Naive B cell (primary cell): ENCODE results near the gene PITX1. TPM values are rescaled to one million over a fixed set of nuclear protein-coding genes. Genes with fewer than 3 reads are reported as not detected.
"Not testable (repeated sequence)": the region's sequence is repeated elsewhere in the genome, so short reads cannot be mapped to it uniquely, and the experiment has no call there.

Experiments
- ATAC-seq, 2 donors: fragments of 150-1000 bp; cut with Tn5 transposase; 2 replicates each; pipeline ENCODE4 v1.10.0; 2021; ENCODE audit warnings: low read depth in 2 of 2, mild to moderate bottlenecking in 2 of 2, moderate library complexity in 2 of 2
- DNase-seq: peaks from one replicate; pipeline ENCODE4 v3.0.0; 2022
- H3K27ac Mint-ChIP-seq, 6 donors: one replicate each; pipeline ENCODE4 v1.8.0; 2020 to 2022; ENCODE audit warnings: mild to moderate bottlenecking in 6 of 6, mixed read lengths in 6 of 6, moderate library complexity in 5 of 6, inconsistent platforms in 2 of 6
- H3K27me3 Mint-ChIP-seq, 3 donors: one replicate each; pipeline ENCODE4 v1.8.0; 2021 to 2022; ENCODE audit warnings: mixed read lengths in 3 of 3, mild to moderate bottlenecking in 1 of 3
- H3K36me3 Mint-ChIP-seq, 2 donors: one replicate each; pipeline ENCODE4 v1.8.0; 2020 to 2022; ENCODE audit warnings: mixed read lengths in 2 of 2, inconsistent platforms in 1 of 2, mild to moderate bottlenecking in 1 of 2
- H3K4me1 Mint-ChIP-seq, 3 donors: one replicate each; pipeline ENCODE4 v1.8.0; 2020 to 2022; ENCODE audit warnings: mixed read lengths in 3 of 3, inconsistent platforms in 1 of 3, mild to moderate bottlenecking in 1 of 3, moderate library complexity in 1 of 3
- H3K4me3 Mint-ChIP-seq, 8 donors: one replicate each; pipeline ENCODE4 v1.8.0; 2020 to 2022; ENCODE audit warnings: mild to moderate bottlenecking in 8 of 8, mixed read lengths in 8 of 8, moderate library complexity in 8 of 8, inconsistent platforms in 2 of 8
- H3K9me3 Mint-ChIP-seq, 7 donors: one replicate each; pipeline ENCODE4 v1.8.0; 2020 to 2022; ENCODE audit warnings: mixed read lengths in 7 of 7, mild to moderate bottlenecking in 5 of 7, inconsistent platforms in 2 of 7, moderate library complexity in 1 of 7
- polyA plus RNA-seq, 6 donors: library from polyadenylated mRNA; unstranded; fragments of 300-500 nt; fragmentation: Illumina TruSeq; gene quantifications; one replicate each; pipeline ENCODE4 v1.2.3, GENCODE V29; 2021; ENCODE audit warnings: low read depth in 6 of 6

The PITX1 gene
- polyA plus RNA-seq = not detected

- H3K4me3 Mint-ChIP-seq = peak within 1 kb of the TSS; percentile 74 to 92 (median 88)
- H3K9me3 Mint-ChIP-seq = peaks cover 0 to 12% (median 7%) of the 10 kb centered on the region in 7 donors
- ATAC-seq = peak; percentile 28 to 29
- no peak for DNase-seq
- H3K36me3 Mint-ChIP-seq = peaks cover 0 to 28% of the 10 kb centered on the region in 2 donors
- H3K27ac Mint-ChIP-seq = peak within 1 kb of the TSS in 4 of 6 donors; percentile 22 to 95 (median 63)
- peaks cover 42 to 57% (median 52%) of the 10 kb centered on the region in 3 donors for H3K4me1 Mint-ChIP-seq
- H3K27me3 Mint-ChIP-seq = peaks cover 74 to 92% (median 82%) of the 10 kb centered on the region in 3 donors
These were observed at the start of gene PITX1 for GRCh38 chr5:135033901-135034235. PITX1 (minus strand) TSS chr5:135034228; CDS start chr5:135033881, 347 bp downstream.

- not testable (repeated sequence) for H3K27ac Mint-ChIP-seq, ATAC-seq, DNase-seq, H3K4me3 Mint-ChIP-seq, H3K4me1 Mint-ChIP-seq
- Mint-ChIP-seq H3K36me3 (peaks cover 0 to 26% of the 10 kb centered on the region in 2 donors), H3K9me3 (peaks cover 12 to 32% (median 25%) of the 10 kb centered on the region in 7 donors), H3K27me3 (peaks cover 43 to 68% (median 43%) of the 10 kb centered on the region in 3 donors)
These were observed 49.3 kb upstream of the PITX1 start for GRCh38 chr5:135083334-135083733.

GRCh38 chr5:135081240-135081639 lies 47.2 kb upstream of the PITX1 start:
- Mint-ChIP-seq H3K27me3 (peaks cover 23 to 52% (median 34%) of the 10 kb centered on the region in 3 donors), H3K36me3 (peaks cover 0 to 18% of the 10 kb centered on the region in 2 donors), H3K4me3 (no peak overlapping the region), H3K4me1 (no peaks in the 10 kb centered on the region), H3K27ac (no peak overlapping the region), H3K9me3 (peaks cover 12 to 32% (median 25%) of the 10 kb centered on the region in 7 donors)
- no peak for DNase-seq
- ATAC-seq = no peak

- H3K27ac Mint-ChIP-seq = peak overlapping the region in 1 of 6 donors; percentile 39
- no peak for DNase-seq
- peaks cover 17 to 56% (median 34%) of the 10 kb centered on the region in 3 donors for H3K27me3 Mint-ChIP-seq
- H3K9me3 Mint-ChIP-seq = peaks cover 12 to 32% (median 25%) of the 10 kb centered on the region in 7 donors
- peaks cover 0 to 15% of the 10 kb centered on the region in 2 donors for H3K36me3 Mint-ChIP-seq
- H3K4me3 Mint-ChIP-seq = no peak overlapping the region
- ATAC-seq = no peak
- no peaks in the 10 kb centered on the region for H3K4me1 Mint-ChIP-seq
These were observed 45.7 kb upstream of the PITX1 start for GRCh38 chr5:135079760-135080159.

- H3K9me3 Mint-ChIP-seq = peaks cover 12 to 30% (median 25%) of the 10 kb centered on the region in 7 donors
- peak overlapping the region in 1 of 6 donors; percentile 39 for H3K27ac Mint-ChIP-seq
- peaks cover 0 to 15% of the 10 kb centered on the region in 2 donors for H3K36me3 Mint-ChIP-seq
- H3K4me3 Mint-ChIP-seq = peak overlapping the region in 2 of 8 donors; percentile 10 to 32
- peaks cover 11 to 55% (median 31%) of the 10 kb centered on the region in 3 donors for H3K27me3 Mint-ChIP-seq
- ATAC-seq (no peak), DNase-seq (no peak)
- no peaks in the 10 kb centered on the region for H3K4me1 Mint-ChIP-seq
These were observed 45.2 kb upstream of the PITX1 start for GRCh38 chr5:135079099-135079681.

GRCh38 chr5:135076801-135077200 lies 42.8 kb upstream of the PITX1 start:
- Mint-ChIP-seq H3K4me1 (no peaks in the 10 kb centered on the region), H3K27ac (no peak overlapping the region), H3K9me3 (peaks cover 3 to 12% (median 11%) of the 10 kb centered on the region in 7 donors), H3K27me3 (peaks cover 12 to 52% (median 26%) of the 10 kb centered on the region in 3 donors), H3K4me3 (no peak overlapping the region), H3K36me3 (peaks cover 0 to 8% of the 10 kb centered on the region in 2 donors)
- DNase-seq (no peak), ATAC-seq (no peak)

- no peak for ATAC-seq
These were observed 42.0 kb upstream of the PITX1 start for GRCh38 chr5:135076051-135076491.

GRCh38 chr5:135075621-135076020 lies 41.6 kb upstream of the PITX1 start:
- Mint-ChIP-seq H3K9me3 (peaks cover 0 to under 1% (median 0%) of the 10 kb centered on the region in 7 donors), H3K27ac (no peak overlapping the region), H3K27me3 (peaks cover 12 to 47% (median 18%) of the 10 kb centered on the region in 3 donors), H3K4me1 (no peaks in the 10 kb centered on the region), H3K36me3 (no peaks in the 10 kb centered on the region), H3K4me3 (peak overlapping the region in 1 of 8 donors; percentile 30)
- no peak for DNase-seq
- ATAC-seq = no peak

More at GRCh38 chr5:135076051-135076491, 42.0 kb upstream of the PITX1 start:
- peaks cover 0 to 5% (median 4%) of the 10 kb centered on the region in 7 donors for H3K9me3 Mint-ChIP-seq
- peaks cover 0 to 1% of the 10 kb centered on the region in 2 donors for H3K36me3 Mint-ChIP-seq
- peak overlapping the region in 3 of 6 donors; percentile 11 to 68 (median 14) for H3K27ac Mint-ChIP-seq
- H3K4me1 Mint-ChIP-seq = no peaks in the 10 kb centered on the region
- peaks cover 12 to 48% (median 18%) of the 10 kb centered on the region in 3 donors for H3K27me3 Mint-ChIP-seq
- peak overlapping the region in 1 of 8 donors; percentile 30 for H3K4me3 Mint-ChIP-seq
- DNase-seq = no peak

GRCh38 chr5:135073761-135074345 lies 39.8 kb upstream of the PITX1 start:
- no peak for ATAC-seq
- no peaks in the 10 kb centered on the region for H3K36me3 Mint-ChIP-seq
- H3K4me3 Mint-ChIP-seq = no peak overlapping the region
- no peak for DNase-seq
- H3K9me3 Mint-ChIP-seq = no peaks in the 10 kb centered on the region
- H3K27me3 Mint-ChIP-seq = peaks cover 7 to 43% (median 18%) of the 10 kb centered on the region in 3 donors
- peaks cover 0 to 2% (median 0%) of the 10 kb centered on the region in 3 donors for H3K4me1 Mint-ChIP-seq
- no peak overlapping the region for H3K27ac Mint-ChIP-seq

GRCh38 chr5:135072387-135073281 lies 38.6 kb upstream of the PITX1 start:
- Mint-ChIP-seq H3K4me3 (no peak overlapping the region), H3K27ac (no peak overlapping the region), H3K4me1 (peaks cover 0 to 2% (median 0%) of the 10 kb centered on the region in 3 donors), H3K9me3 (no peaks in the 10 kb centered on the region), H3K36me3 (no peaks in the 10 kb centered on the region), H3K27me3 (peaks cover 6 to 43% (median 10%) of the 10 kb centered on the region in 3 donors)
- ATAC-seq (no peak), DNase-seq (no peak)

GRCh38 chr5:135071311-135071710 lies 37.3 kb upstream of the PITX1 start:
- H3K36me3 Mint-ChIP-seq = no peaks in the 10 kb centered on the region
- no peaks in the 10 kb centered on the region for H3K9me3 Mint-ChIP-seq
- no peak overlapping the region for H3K4me3 Mint-ChIP-seq
- H3K27me3 Mint-ChIP-seq = peaks cover 11 to 43% (median 13%) of the 10 kb centered on the region in 3 donors
- DNase-seq (no peak), ATAC-seq (no peak)
- no peak overlapping the region for H3K27ac Mint-ChIP-seq
- peaks cover 0 to 5% (median 2%) of the 10 kb centered on the region in 3 donors for H3K4me1 Mint-ChIP-seq

- Mint-ChIP-seq H3K27me3 (peaks cover 14 to 40% (median 19%) of the 10 kb centered on the region in 3 donors), H3K9me3 (no peaks in the 10 kb centered on the region), H3K4me3 (no peak overlapping the region), H3K4me1 (peaks cover 0 to 6% (median 2%) of the 10 kb centered on the region in 3 donors), H3K36me3 (no peaks in the 10 kb centered on the region), H3K27ac (no peak overlapping the region)
- DNase-seq (no peak), ATAC-seq (no peak)
These were observed 36.0 kb upstream of the PITX1 start for GRCh38 chr5:135069895-135070657.
